Activated gamma-delta T cell (primary cell): ENCODE results near the gene DCUN1D4.
A peak's percentile ranks its signal among the peaks of the same experiment; 100 is the strongest.

Source experiments
- DNase-seq: peaks from one replicate; lab custom pipeline; 2025; lab: John Stamatoyannopoulos, UW
- total RNA-seq, 2 donors: gene quantifications; one replicate each; lab custom pipeline; 2026; lab: John Stamatoyannopoulos, UW

Gene DCUN1D4
- 39.6 to 59.5 reads per million in 2 donors for total RNA-seq

- peak; percentile 98 for DNase-seq
These were observed at the start of gene DCUN1D4 for GRCh38 chr4:51842554-51843308. Gene DCUN1D4, plus strand, starts transcription at chr4:51843153. Its CDS starts 90 bp downstream, at chr4:51843243.

GRCh38 chr4:51820443-51821234, 22.3 kb upstream of the DCUN1D4 start:
- no peak for DNase-seq

- no peak for DNase-seq
These were observed 17.6 kb upstream of the DCUN1D4 start for GRCh38 chr4:51825341-51825740.

GRCh38 chr4:51830156-51830720, 12.7 kb upstream of the DCUN1D4 start:
- no peak for DNase-seq

GRCh38 chr4:51831133-51831532, 11.8 kb upstream of the DCUN1D4 start:
- DNase-seq, result no peak

- DNase-seq, result no peak
These were observed 9.7 kb upstream of the DCUN1D4 start for GRCh38 chr4:51833236-51833635.

- DNase-seq, result no peak
These were observed 7.9 kb upstream of the DCUN1D4 start for GRCh38 chr4:51835079-51835478.

- no peak for DNase-seq
These were observed 7.1 kb upstream of the DCUN1D4 start for GRCh38 chr4:51835855-51836254.

- no peak for DNase-seq
These were observed 6.4 kb upstream of the DCUN1D4 start for GRCh38 chr4:51836549-51836948.

- DNase-seq, result no peak
These were observed 2.2 kb upstream of the DCUN1D4 start for GRCh38 chr4:51840781-51841180.

GRCh38 chr4:51842167-51842553, 793 bp upstream of the DCUN1D4 start:
- DNase-seq, result no peak

- DNase-seq, result peak; percentile 51
These were observed 578 bp downstream of the DCUN1D4 start for GRCh38 chr4:51843309-51844152.

- peak; percentile 74 for DNase-seq
These were observed 1.5 kb downstream of the DCUN1D4 start for GRCh38 chr4:51844153-51845054.

GRCh38 chr4:51845055-51845426, 2.1 kb downstream of the DCUN1D4 start:
- no peak for DNase-seq

GRCh38 chr4:51845711-51846110, 2.8 kb downstream of the DCUN1D4 start:
- DNase-seq, result no peak

- DNase-seq, result no peak
These were observed 6.5 kb downstream of the DCUN1D4 start for GRCh38 chr4:51849430-51849829.

GRCh38 chr4:51850294-51850693, 7.3 kb downstream of the DCUN1D4 start:
- no peak for DNase-seq

GRCh38 chr4:51851090-51851936, 8.4 kb downstream of the DCUN1D4 start:
- DNase-seq, result no peak

GRCh38 chr4:51851937-51852290, 9.0 kb downstream of the DCUN1D4 start:
- no peak for DNase-seq
